Neural progenitor cell (in vitro differentiated cells): ENCODE results near the gene FBN3.

Experiments used
- EZH2 ChIP-seq: fragments of 200-600 bp; sonication (generic); IDR thresholded peaks from 2 replicates; pipeline ENCODE4 v1.6.1; 2017; ENCODE audit warnings: antibody characterized with exemption, mild to moderate bottlenecking, moderate library complexity
- EZH2phosphoT487 ChIP-seq: fragments of 200-600 bp; sonication (generic); IDR thresholded peaks from 2 replicates; pipeline ENCODE4 v1.6.1; 2017; ENCODE audit warnings: antibody characterized with exemption
- TF ChIP-seq, protein P1 (sequence below): fragments of 200-600 bp; sonication (generic); IDR thresholded peaks from 2 replicates; pipeline ENCODE4 v1.5.1; 2017; ENCODE audit warnings: antibody characterized with exemption, mild to moderate bottlenecking

DNA sequence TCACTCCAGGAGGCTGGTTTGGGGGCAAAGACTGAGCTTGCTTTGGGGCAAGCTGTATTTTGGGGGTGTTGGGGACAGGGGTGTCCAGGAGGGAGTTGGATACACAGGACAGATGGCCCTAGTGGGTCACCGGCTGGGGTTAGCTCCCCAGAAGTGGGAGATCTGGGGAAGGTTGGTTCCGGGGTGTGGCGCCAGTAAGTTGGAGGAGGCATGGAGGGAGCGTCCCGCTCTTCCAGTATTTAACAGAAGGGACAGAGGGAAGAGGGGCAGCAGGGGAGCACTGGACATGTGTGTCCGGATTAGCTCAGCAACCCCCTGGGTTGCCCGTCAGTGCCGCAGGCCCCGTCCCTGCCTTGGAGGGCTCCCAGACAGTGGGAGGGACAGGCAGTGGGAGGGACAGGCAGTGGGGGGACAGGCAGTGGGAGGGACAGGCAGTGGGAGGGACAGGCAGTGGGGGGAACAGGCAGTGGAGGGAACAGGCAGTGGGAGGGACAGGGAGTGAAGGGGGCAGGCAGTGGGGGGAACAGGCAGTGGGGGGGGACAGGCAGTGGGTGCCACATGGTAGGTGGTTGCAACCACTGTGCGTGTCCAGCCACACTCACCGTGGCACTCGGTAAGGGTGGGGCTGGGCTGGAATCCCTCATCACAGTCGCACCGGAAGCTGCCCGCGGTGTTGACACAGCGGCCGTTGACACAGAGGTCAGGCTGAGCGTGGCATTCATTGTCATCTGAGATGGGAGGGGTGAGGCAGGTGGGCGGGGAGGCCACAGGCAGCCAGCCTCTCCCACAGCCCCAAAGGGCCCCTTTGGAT lies 63.6 kb downstream of the FBN3 start:
- TF ChIP-seq EZH2 (no peak), EZH2phosphoT487 (no peak)
- TF ChIP-seq, protein P1, sequence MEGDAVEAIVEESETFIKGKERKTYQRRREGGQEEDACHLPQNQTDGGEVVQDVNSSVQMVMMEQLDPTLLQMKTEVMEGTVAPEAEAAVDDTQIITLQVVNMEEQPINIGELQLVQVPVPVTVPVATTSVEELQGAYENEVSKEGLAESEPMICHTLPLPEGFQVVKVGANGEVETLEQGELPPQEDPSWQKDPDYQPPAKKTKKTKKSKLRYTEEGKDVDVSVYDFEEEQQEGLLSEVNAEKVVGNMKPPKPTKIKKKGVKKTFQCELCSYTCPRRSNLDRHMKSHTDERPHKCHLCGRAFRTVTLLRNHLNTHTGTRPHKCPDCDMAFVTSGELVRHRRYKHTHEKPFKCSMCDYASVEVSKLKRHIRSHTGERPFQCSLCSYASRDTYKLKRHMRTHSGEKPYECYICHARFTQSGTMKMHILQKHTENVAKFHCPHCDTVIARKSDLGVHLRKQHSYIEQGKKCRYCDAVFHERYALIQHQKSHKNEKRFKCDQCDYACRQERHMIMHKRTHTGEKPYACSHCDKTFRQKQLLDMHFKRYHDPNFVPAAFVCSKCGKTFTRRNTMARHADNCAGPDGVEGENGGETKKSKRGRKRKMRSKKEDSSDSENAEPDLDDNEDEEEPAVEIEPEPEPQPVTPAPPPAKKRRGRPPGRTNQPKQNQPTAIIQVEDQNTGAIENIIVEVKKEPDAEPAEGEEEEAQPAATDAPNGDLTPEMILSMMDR = no peak
